ENCODE data around the gene PRRX2. TPM values are rescaled to one million over a fixed set of nuclear protein-coding genes. Genes with fewer than 3 reads are reported as not detected.

The PRRX2 gene
- total and polyA plus RNA-seq, 9 of the 15 experiments (the other 6 are each of a cell fraction or from before 2014, with no cell fraction given): 0.21 TPM; not detected in 8

- Histone ChIP-seq H3K36me3 (ENCODE audit: control insufficient read depth, insufficient read depth, low read length) (no peaks in the 10 kb centered on the region), H3K9me1 (ENCODE audit: control insufficient read depth, insufficient read depth, low read length) (no peaks in the 10 kb centered on the region), H2AFZ (ENCODE audit: low read depth, low read length) (no peak overlapping the region), H4K20me1 (replicated peaks; ENCODE audit: control insufficient read depth, insufficient read depth, low read length) (no peaks in the 10 kb centered on the region; the same call in 1 of the 2 replicates), H3K9me3 (replicated peaks; ENCODE audit: control insufficient read depth, insufficient read depth, low read depth, low read length) (no peaks in the 10 kb centered on the region), H3K27me3 (ENCODE audit: control insufficient read depth in 2 of 2, insufficient read depth in 2 of 2, low read length in 2 of 2) (peaks cover 30 to 31% of the 10 kb centered on the region in 2 experiments; a peak in 4 of 5 replicates), H3K9ac (ENCODE audit: insufficient read depth in 1 of 2, low read depth in 2 of 2, low read length in 2 of 2) (no peak overlapping the region), H3K4me3 (no peak overlapping the region), H3K4me2 (ENCODE audit: insufficient read depth, low read length) (no peak overlapping the region), H3K27ac (ENCODE audit: extremely low read depth, low read depth, low read length) (no peak overlapping the region), H3K4me1 (replicated peaks in 1 of 2; ENCODE audit: control insufficient read depth in 2 of 2, insufficient read depth in 2 of 2, low read length in 2 of 2) (peaks cover 0 to 3% of the 10 kb centered on the region in 2 experiments; a peak in 2 of 5 replicates), H3K79me2 (ENCODE audit: control insufficient read depth, insufficient read depth, low read length) (no peaks in the 10 kb centered on the region)
- intact Hi-C loops (cut with micrococcal nuclease): no loop called here
- FAIRE-seq (peak; percentile 84), DNase-seq (ENCODE audit: extremely low read depth in 1 of 4, low spot score in 3 of 4) (no peak), ATAC-seq (peak; percentile 58)
- 2% methylated on average over 12 of the region's 12 CpGs for WGBS (ENCODE audit: insufficient coverage, low coverage, missing lambda C conversion rate)
- POLR2A ChIA-PET: interaction anchor here (0.6 to 1.1 kb wide), 7 partner anchors 13 to 1497 kb away, joined by 3 to 4 read pairs (median 3); partner anchors contain the start of gene BBLN
- CTCF ChIA-PET (ENCODE audit: low intra/inter-chr PET ratio): no interaction called here
- in situ Hi-C loops (cut with MboI): loop anchor here (25.0 kb wide), 1 partner anchor 680 kb away; no protein-coding TSS in a partner anchor
- BruUV-seq (replicated peaks): no TSS peak
- peak; percentile 31 for TF ChIP-seq RBM25 (IDR thresholded peaks at IDR 0.05; ENCODE audit: low read depth, low read length, severe bottlenecking)
- no peak for TF ChIP-seq FIP1L1 (IDR thresholded peaks at IDR 0.05; ENCODE audit: low read depth, low read length, poor library complexity, severe bottlenecking)
- peak; percentile 65; the same call in 1 of the 2 replicates for TF ChIP-seq TCF3 (CRISPR knock-in tag; IDR thresholded peaks at IDR 0.05)
- TF ChIP-seq ARID3A (IDR thresholded peaks at IDR 0.05; ENCODE audit: borderline replicate concordance, low read depth, low read length): no peak
- no peak for TF ChIP-seq NEUROD1 (IDR thresholded peaks at IDR 0.05; ENCODE audit: borderline replicate concordance, low read depth, low read length, partially characterized antibody)
- TF ChIP-seq PCBP1 (IDR thresholded peaks at IDR 0.05; ENCODE audit: low read depth, low read length, poor library complexity, severe bottlenecking): no peak
- TF ChIP-seq NFE2L1 (tag; IDR thresholded peaks at IDR 0.05; ENCODE audit: borderline replicate concordance, low read depth): no peak
- TF ChIP-seq RBFOX2 (IDR thresholded peaks at IDR 0.05; ENCODE audit: low read depth, low read length): no peak
- TF ChIP-seq CEBPG (CRISPR knock-in tag; IDR thresholded peaks at IDR 0.05): no peak
- TF ChIP-seq CEBPG (tag; conservative IDR thresholded peaks at IDR 0.05 in 1 of 2, IDR thresholded peaks at IDR 0.05 in 1 of 2): no peak
- TF ChIP-seq CREB3 (tag; conservative IDR thresholded peaks at IDR 0.05; ENCODE audit: low read depth): no peak
- TF ChIP-seq TRIM24 (IDR thresholded peaks at IDR 0.05): 0 out of 4 replicates have a peak, but pooled peaks of 1 of the 2 experiments have one; percentile 21
- TF ChIP-seq KDM1A (IDR thresholded peaks at IDR 0.05): peak; percentile 45 to 58; a peak in 3 of 4 replicates
- no peak for TF ChIP-seq XRCC3 (IDR thresholded peaks at IDR 0.05)
- TF ChIP-seq SNIP1 (IDR thresholded peaks at IDR 0.05; ENCODE audit: low read depth): no peak
- TF ChIP-seq ELF2 (CRISPR knock-in tag; IDR thresholded peaks at IDR 0.05): no peak
- TF ChIP-seq JUND (IDR thresholded peaks at IDR 0.05; ENCODE audit: borderline replicate concordance, low read depth, low read length): peak; percentile 74
- TF ChIP-seq JUND (tag; IDR thresholded peaks at IDR 0.05; ENCODE audit: borderline replicate concordance, low read depth, low read length): peak; percentile 44; the same call in 1 of the 3 replicates
- no peak for TF ChIP-seq MED1 (CRISPR knock-in tag; IDR thresholded peaks at IDR 0.05; ENCODE audit: borderline replicate concordance)
- TF ChIP-seq DPF2 (IDR thresholded peaks at IDR 0.05): peak; percentile 59
- TF ChIP-seq ARID1B (IDR thresholded peaks at IDR 0.05): peak; percentile 87
- TF ChIP-seq BHLHE40 (IDR thresholded peaks at IDR 0.05; ENCODE audit: low read length): peak; percentile 35; the same call in 1 of the 2 replicates
Measured at GRCh38 chr9:129656795-129657390, 8.6 kb upstream of the PRRX2 start.

All from K562 (cell line).